ENCODE data around the gene PDRG1.
"Not testable (repeated sequence)": the region's sequence is repeated elsewhere in the genome, so short reads cannot be mapped to it uniquely, and the experiment has no call there.

The PDRG1 gene

DNA sequence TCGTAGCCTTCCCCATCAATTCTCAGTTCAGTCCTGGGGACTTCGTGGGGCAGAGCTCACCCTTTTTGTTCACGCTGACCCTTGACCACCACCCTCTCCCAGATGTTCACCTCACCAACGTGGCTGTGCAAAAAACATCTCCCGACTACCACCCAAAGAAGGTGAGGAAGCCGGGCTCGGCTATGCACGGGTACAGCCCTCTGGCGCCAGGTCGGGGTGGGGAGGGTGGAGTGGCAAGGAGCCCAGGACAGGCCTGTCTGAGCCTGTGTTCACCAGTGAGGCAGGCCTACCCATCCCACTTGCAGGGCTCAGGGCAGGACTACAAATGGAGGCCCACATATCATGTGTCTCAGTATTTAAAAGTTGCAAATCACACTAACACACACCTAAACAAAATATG, 18.1 kb downstream of the PDRG1 start:
- Histone ChIP-seq H3K4me3 (ENCODE audit: low read depth in 1 of 5, low read length in 5 of 5) (no peak overlapping the region), H3K9ac (ENCODE audit: low read length in 5 of 5) (no peak overlapping the region), H3K27me3 (ENCODE audit: control insufficient read depth in 5 of 5, insufficient read depth in 4 of 5, low read length in 5 of 5) (no peaks in the 10 kb centered on the region), H3K36me3 (ENCODE audit: control insufficient read depth in 5 of 5, insufficient read depth in 5 of 5, low read length in 5 of 5) (no peaks in the 10 kb centered on the region), H3K9me3 (ENCODE audit: control insufficient read depth in 5 of 5, low read length in 5 of 5) (no peaks in the 10 kb centered on the region), H3K4me1 (ENCODE audit: control insufficient read depth in 5 of 5, insufficient read depth in 5 of 5, low read length in 5 of 5) (no peaks in the 10 kb centered on the region), H3K27ac (ENCODE audit: low read depth, low read length) (no peak overlapping the region)

DNA sequence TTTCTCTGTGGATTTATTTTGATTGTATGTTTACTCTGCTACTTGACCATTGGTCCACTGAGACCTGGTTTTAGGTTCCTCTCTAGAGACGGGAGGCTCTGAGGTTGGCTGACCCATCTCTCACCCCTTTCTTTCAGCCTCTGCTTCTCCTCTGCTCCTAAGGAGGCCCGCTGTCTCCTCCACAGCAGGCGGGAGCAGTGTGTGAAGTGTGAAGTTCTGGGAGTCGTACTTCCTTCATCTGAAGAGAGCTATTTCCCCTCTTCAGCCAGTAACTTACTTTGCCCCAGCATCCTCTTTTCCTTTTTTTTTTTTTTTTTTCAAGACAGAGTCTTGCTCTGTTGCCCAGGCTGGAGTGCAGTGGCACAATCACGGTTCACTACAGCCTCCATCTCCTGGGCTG, 21.1 kb downstream of the PDRG1 start:
- Histone ChIP-seq H3K4me1 (ENCODE audit: control insufficient read depth in 5 of 5, insufficient read depth in 5 of 5, low read length in 5 of 5) (no peaks in the 10 kb centered on the region), H3K27me3 (ENCODE audit: control insufficient read depth in 5 of 5, insufficient read depth in 4 of 5, low read length in 5 of 5) (peaks cover 0 to 3% (median 0%) of the 10 kb centered on the region in 5 donors)

DNA sequence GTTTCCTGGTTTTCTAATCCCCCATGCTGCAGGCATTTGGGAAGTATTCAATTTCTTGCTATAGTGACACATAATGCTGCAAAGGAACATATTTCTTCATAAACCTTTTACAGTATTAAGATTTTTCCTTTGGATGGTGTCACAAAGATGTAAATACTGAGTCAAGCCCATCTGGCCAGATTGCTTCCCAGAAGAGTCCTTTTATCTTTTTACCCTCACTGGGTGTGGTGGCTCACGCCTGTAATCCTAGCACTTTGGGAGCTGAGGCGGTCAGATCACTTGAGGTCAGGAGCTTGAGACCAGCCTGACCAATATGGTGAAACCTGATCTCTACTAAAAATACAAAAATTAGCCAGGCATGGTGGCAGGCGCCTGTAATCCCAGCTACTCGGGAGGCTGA, 22.2 kb downstream of the PDRG1 start:
- H3K9me3 ChIP-seq (ENCODE audit: control insufficient read depth in 5 of 5, low read length in 5 of 5); H3K4me1 ChIP-seq (ENCODE audit: control insufficient read depth in 5 of 5, insufficient read depth in 5 of 5, low read length in 5 of 5); H3K9ac ChIP-seq (ENCODE audit: low read length in 5 of 5); H3K36me3 ChIP-seq (ENCODE audit: control insufficient read depth in 5 of 5, insufficient read depth in 5 of 5, low read length in 5 of 5); H3K4me3 ChIP-seq (ENCODE audit: low read depth in 1 of 5, low read length in 5 of 5); H3K27ac ChIP-seq (ENCODE audit: low read depth, low read length); H3K27me3 ChIP-seq (ENCODE audit: control insufficient read depth in 5 of 5, insufficient read depth in 4 of 5, low read length in 5 of 5): not testable (repeated sequence)

More for the DNA sequence above, 21.1 kb downstream of the PDRG1 start:
- no peak overlapping the region for H3K4me3 ChIP-seq (ENCODE audit: low read depth in 1 of 5, low read length in 5 of 5)
- no peaks in the 10 kb centered on the region for H3K36me3 ChIP-seq (ENCODE audit: control insufficient read depth in 5 of 5, insufficient read depth in 5 of 5, low read length in 5 of 5)
- no peak overlapping the region for H3K27ac ChIP-seq (ENCODE audit: low read depth, low read length)
- no peak overlapping the region for H3K9ac ChIP-seq (ENCODE audit: low read length in 5 of 5)
- no peaks in the 10 kb centered on the region for H3K9me3 ChIP-seq (ENCODE audit: control insufficient read depth in 5 of 5, low read length in 5 of 5)

DNA sequence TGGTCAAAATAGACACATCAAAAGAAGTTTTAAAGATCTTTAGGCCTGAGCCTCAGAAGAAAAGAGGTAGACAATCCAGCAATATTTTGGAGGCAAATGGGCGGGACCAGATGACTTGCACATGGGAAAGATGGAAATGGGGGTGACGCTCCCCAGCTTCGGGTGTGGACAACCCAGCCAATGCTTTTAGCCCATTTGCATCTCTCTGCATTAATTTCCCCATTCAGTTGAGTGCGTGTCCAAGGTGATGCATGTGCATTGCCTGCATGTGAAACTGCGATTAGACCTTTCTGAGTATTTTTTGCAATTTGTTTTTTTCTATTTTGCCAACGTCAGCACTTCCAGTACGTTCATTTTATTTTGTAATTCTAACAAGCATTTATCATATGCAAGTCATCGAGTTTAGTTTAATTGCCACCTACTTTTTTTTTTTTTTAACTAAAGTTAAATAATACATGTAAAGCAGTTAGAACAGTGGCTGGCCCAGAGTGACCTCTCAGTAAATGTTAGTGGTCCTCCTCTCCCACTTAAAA, 24.2 kb downstream of the PDRG1 start:
- Histone ChIP-seq H3K9ac (ENCODE audit: low read length in 5 of 5) (no peak overlapping the region), H3K9me3 (ENCODE audit: control insufficient read depth in 5 of 5, low read length in 5 of 5) (no peaks in the 10 kb centered on the region), H3K27me3 (ENCODE audit: control insufficient read depth in 5 of 5, insufficient read depth in 4 of 5, low read length in 5 of 5) (peaks cover 0 to 16% (median 6%) of the 10 kb centered on the region in 5 donors), H3K4me3 (ENCODE audit: low read depth in 1 of 5, low read length in 5 of 5) (no peak overlapping the region), H3K4me1 (ENCODE audit: control insufficient read depth in 5 of 5, insufficient read depth in 5 of 5, low read length in 5 of 5) (no peaks in the 10 kb centered on the region), H3K27ac (ENCODE audit: low read depth, low read length) (no peak overlapping the region), H3K36me3 (ENCODE audit: control insufficient read depth in 5 of 5, insufficient read depth in 5 of 5, low read length in 5 of 5) (no peaks in the 10 kb centered on the region)

DNA sequence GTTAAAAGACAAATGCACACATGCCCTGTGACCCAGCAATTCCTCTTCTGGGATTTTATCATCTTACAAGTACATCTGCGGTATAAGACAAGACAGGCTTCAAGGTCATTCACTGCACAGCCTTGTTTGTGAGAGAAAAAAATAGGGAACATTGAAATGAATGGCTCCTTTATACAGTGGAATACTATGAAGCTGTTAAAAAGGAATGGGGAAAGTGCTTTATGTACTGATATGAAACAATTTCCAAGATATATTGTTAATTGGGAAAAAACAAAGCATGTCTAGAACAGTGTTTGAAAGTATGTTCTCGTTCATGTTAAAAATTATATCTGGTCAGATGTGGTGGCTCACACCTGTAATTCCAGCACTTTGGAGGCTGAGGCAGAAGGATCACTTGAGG, 25.4 kb downstream of the PDRG1 start:
- Histone ChIP-seq H3K9me3 (ENCODE audit: control insufficient read depth in 5 of 5, low read length in 5 of 5) (no peaks in the 10 kb centered on the region), H3K9ac (ENCODE audit: low read length in 5 of 5) (no peak overlapping the region), H3K27ac (ENCODE audit: low read depth, low read length) (no peak overlapping the region), H3K4me3 (ENCODE audit: low read depth in 1 of 5, low read length in 5 of 5) (no peak overlapping the region), H3K4me1 (ENCODE audit: control insufficient read depth in 5 of 5, insufficient read depth in 5 of 5, low read length in 5 of 5) (no peaks in the 10 kb centered on the region), H3K27me3 (ENCODE audit: control insufficient read depth in 5 of 5, insufficient read depth in 4 of 5, low read length in 5 of 5) (peaks cover 0 to 16% (median 6%) of the 10 kb centered on the region in 5 donors), H3K36me3 (ENCODE audit: control insufficient read depth in 5 of 5, insufficient read depth in 5 of 5, low read length in 5 of 5) (no peaks in the 10 kb centered on the region)

DNA sequence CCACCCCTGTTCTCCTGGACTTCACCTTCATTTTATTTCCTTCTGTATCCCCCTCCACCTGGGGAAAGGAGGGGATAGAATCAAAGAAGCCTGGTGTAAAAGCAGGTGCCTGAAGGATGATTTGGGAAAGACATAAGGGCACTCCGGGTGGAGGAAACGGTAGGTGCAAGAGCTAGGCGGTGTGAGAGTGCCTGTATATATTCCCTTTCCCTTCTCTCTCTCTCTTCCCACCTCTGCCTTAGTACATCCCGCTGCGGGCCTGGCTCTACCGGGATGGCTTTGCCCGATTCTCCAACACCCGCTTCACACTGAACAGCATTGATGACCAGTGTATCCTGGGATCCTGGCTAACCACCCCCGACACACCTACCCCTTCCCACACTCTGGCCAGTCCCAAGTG, 26.2 kb downstream of the PDRG1 start:
- H3K27me3 ChIP-seq (ENCODE audit: control insufficient read depth in 5 of 5, insufficient read depth in 4 of 5, low read length in 5 of 5), result peaks cover 3 to 18% (median 7%) of the 10 kb centered on the region in 5 donors
- H3K9ac ChIP-seq (ENCODE audit: low read length in 5 of 5), result no peak overlapping the region
- no peaks in the 10 kb centered on the region for H3K9me3 ChIP-seq (ENCODE audit: control insufficient read depth in 5 of 5, low read length in 5 of 5)
- no peak overlapping the region for H3K4me3 ChIP-seq (ENCODE audit: low read depth in 1 of 5, low read length in 5 of 5)
- no peaks in the 10 kb centered on the region for H3K4me1 ChIP-seq (ENCODE audit: control insufficient read depth in 5 of 5, insufficient read depth in 5 of 5, low read length in 5 of 5)
- H3K27ac ChIP-seq (ENCODE audit: low read depth, low read length), result no peak overlapping the region
- H3K36me3 ChIP-seq (ENCODE audit: control insufficient read depth in 5 of 5, insufficient read depth in 5 of 5, low read length in 5 of 5), result no peaks in the 10 kb centered on the region

DNA sequence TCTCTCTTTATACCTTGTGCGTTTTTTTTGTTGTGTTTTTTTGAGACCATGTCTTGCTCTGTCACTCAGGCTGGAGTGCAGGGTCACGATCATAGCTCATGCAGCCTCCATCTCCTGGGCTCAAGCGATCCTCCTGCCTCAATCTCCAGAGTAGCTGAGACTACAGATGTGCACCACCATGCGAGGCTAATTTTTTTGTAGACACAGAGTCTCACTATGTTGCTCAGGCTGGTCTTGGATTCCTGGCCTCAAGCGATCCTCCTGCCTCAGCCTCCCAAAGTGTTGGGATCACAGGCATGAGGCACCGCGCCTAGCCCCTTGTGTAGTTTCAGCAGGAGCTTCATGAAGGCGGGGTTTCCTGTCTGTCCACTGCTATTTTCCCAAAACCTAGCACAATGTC, 27.3 kb downstream of the PDRG1 start:
- H3K4me1 ChIP-seq (ENCODE audit: control insufficient read depth in 5 of 5, insufficient read depth in 5 of 5, low read length in 5 of 5), result no peaks in the 10 kb centered on the region
- H3K27me3 ChIP-seq (ENCODE audit: control insufficient read depth in 5 of 5, insufficient read depth in 4 of 5, low read length in 5 of 5), result peaks cover 6 to 28% (median 14%) of the 10 kb centered on the region in 5 donors
- no peak overlapping the region for H3K4me3 ChIP-seq (ENCODE audit: low read depth in 1 of 5, low read length in 5 of 5)
- H3K9me3 ChIP-seq (ENCODE audit: control insufficient read depth in 5 of 5, low read length in 5 of 5), result no peaks in the 10 kb centered on the region
- no peak overlapping the region for H3K9ac ChIP-seq (ENCODE audit: low read length in 5 of 5)
- H3K36me3 ChIP-seq (ENCODE audit: control insufficient read depth in 5 of 5, insufficient read depth in 5 of 5, low read length in 5 of 5), result no peaks in the 10 kb centered on the region
- H3K27ac ChIP-seq (ENCODE audit: low read depth, low read length), result no peak overlapping the region

DNA sequence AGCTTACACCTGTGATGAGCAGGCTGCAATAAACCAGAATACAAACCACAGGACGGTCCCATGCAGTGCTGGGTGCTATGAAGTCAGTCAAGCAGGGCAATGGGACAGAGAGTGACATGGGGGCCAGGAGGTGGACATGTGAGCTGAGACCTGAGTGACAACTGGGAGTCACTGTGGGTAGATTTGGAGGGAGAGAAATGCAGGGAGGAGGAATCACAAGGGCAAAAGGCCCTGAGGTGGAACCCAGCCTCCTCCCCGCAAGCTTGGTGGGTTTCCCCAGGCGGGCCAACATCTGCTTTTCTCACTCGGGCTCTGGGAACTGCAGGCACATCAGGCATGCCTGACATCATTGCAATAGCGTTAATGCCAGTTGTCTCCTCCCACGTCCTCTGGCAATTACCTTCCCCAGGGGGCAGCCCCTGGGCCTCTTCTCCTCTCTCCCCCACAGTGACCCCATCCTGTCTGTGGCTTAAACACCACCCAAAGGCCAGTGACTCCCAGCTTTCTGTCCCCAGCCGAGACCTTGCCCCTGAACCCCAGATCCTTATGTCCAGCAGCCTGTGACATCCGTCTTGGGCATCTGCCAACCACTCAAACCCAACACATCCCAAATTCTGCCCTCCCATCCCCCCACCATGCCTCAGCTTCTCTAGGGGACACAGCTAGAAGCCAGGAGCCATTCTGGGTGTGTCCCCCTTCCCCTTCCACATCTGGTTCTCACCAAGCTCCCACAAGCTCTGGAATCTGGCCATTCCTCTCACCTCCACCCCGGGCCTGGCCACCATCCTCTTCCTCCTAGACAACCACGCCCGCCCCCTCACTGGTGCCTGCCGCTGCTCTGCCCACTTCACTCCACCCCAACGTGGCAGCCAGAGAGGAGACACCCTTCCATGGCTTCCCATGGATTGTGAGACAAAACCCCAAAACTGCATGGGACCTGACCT, 28.2 kb downstream of the PDRG1 start:
- Histone ChIP-seq H3K27me3 (ENCODE audit: control insufficient read depth in 5 of 5, insufficient read depth in 4 of 5, low read length in 5 of 5) (peaks cover 6 to 28% (median 16%) of the 10 kb centered on the region in 5 donors), H3K4me3 (ENCODE audit: low read depth in 1 of 5, low read length in 5 of 5) (no peak overlapping the region), H3K36me3 (ENCODE audit: control insufficient read depth in 5 of 5, insufficient read depth in 5 of 5, low read length in 5 of 5) (no peaks in the 10 kb centered on the region), H3K4me1 (ENCODE audit: control insufficient read depth in 5 of 5, insufficient read depth in 5 of 5, low read length in 5 of 5) (no peaks in the 10 kb centered on the region), H3K9me3 (ENCODE audit: control insufficient read depth in 5 of 5, low read length in 5 of 5) (no peaks in the 10 kb centered on the region), H3K9ac (ENCODE audit: low read length in 5 of 5) (no peak overlapping the region), H3K27ac (ENCODE audit: low read depth, low read length) (no peak overlapping the region)

DNA sequence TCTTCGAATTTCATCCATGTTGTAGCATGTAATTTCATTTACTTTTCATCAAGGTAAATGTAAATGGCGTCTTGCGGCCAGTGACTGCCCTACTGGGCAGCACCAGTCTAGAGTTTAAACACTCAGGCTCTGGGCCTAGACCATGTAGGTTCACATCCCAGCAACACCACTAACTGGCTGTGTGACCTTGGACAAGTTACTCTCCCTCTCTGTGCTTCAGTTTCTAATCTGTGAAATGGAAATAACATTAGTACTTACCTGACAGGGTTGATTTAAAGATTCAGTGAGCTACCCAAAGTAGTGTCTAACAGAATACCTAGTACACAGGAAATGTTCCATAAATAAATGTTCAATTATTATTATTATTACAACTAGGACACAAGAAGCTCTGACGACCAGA, 29.3 kb downstream of the PDRG1 start:
- Histone ChIP-seq H3K4me3 (ENCODE audit: low read depth in 1 of 5, low read length in 5 of 5) (no peak overlapping the region), H3K36me3 (ENCODE audit: control insufficient read depth in 5 of 5, insufficient read depth in 5 of 5, low read length in 5 of 5) (no peaks in the 10 kb centered on the region), H3K27me3 (ENCODE audit: control insufficient read depth in 5 of 5, insufficient read depth in 4 of 5, low read length in 5 of 5) (peaks cover 6 to 28% (median 16%) of the 10 kb centered on the region in 5 donors), H3K4me1 (ENCODE audit: control insufficient read depth in 5 of 5, insufficient read depth in 5 of 5, low read length in 5 of 5) (no peaks in the 10 kb centered on the region), H3K9ac (ENCODE audit: low read length in 5 of 5) (no peak overlapping the region), H3K9me3 (ENCODE audit: control insufficient read depth in 5 of 5, low read length in 5 of 5) (no peaks in the 10 kb centered on the region), H3K27ac (ENCODE audit: low read depth, low read length) (no peak overlapping the region)

DNA sequence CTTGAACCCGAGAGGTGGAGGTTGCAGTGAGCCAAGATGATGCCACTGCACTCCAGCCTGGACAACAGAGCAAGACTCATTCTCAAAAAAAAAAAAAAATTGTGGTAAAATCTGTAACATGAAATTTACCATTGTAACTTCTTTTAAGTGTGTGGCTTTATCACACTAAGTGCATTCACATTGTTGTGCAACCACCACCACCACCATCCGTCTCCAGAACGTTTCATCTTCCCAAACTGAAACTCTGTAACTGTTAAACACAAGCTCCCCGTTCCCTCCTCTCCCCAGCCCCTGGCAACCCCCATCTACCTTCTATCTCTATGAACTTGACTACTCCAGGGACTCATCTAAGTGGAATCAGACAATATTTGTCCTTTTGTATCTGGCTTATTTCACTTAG, 29.7 kb downstream of the PDRG1 start:
- no peak overlapping the region for H3K4me3 ChIP-seq (ENCODE audit: low read depth in 1 of 5, low read length in 5 of 5)
- H3K27ac ChIP-seq (ENCODE audit: low read depth, low read length), result no peak overlapping the region
- H3K9me3 ChIP-seq (ENCODE audit: control insufficient read depth in 5 of 5, low read length in 5 of 5), result no peaks in the 10 kb centered on the region
- H3K27me3 ChIP-seq (ENCODE audit: control insufficient read depth in 5 of 5, insufficient read depth in 4 of 5, low read length in 5 of 5), result peaks cover 6 to 28% (median 16%) of the 10 kb centered on the region in 5 donors
- H3K9ac ChIP-seq (ENCODE audit: low read length in 5 of 5), result no peak overlapping the region
- no peaks in the 10 kb centered on the region for H3K36me3 ChIP-seq (ENCODE audit: control insufficient read depth in 5 of 5, insufficient read depth in 5 of 5, low read length in 5 of 5)
- no peaks in the 10 kb centered on the region for H3K4me1 ChIP-seq (ENCODE audit: control insufficient read depth in 5 of 5, insufficient read depth in 5 of 5, low read length in 5 of 5)
